GM12878 (cell line): ENCODE data around the gene CHD9. TPM values are rescaled to one million over a fixed set of nuclear protein-coding genes. Genes with fewer than 3 reads are reported as not detected.

Experiments
- ATAC-seq: fragments of 200-7000 bp; cut with Tn5 transposase; 3 replicates; pipeline ENCODE4 v1.9.1; 2020; ENCODE audit warnings: mild to moderate bottlenecking, moderate library complexity
- BruUV-seq: library from RNA; stranded (reverse); fragments of 400-500 nt; replicated peaks from 2 replicates; lab custom pipeline; 2021; lab: Mats Ljungman, UMichigan
- CTCF ChIA-PET: fragments of 300-600 bp; sonication (Branson Sonifier 250); formaldehyde crosslinking; extraction: SDS; loops from one replicate; lab custom pipeline; 2021; ENCODE audit warnings: inconsistent platforms; lab: Yijun Ruan, JAX
- POLR2A ChIA-PET: fragments of 350-600 bp; formaldehyde crosslinking; extraction: SDS; loops from one replicate; lab custom pipeline; 2021; ENCODE audit warnings: inconsistent platforms; lab: Charles Lee
- RAD21 ChIA-PET: fragments of 300-600 bp; sonication (Branson Sonifier 250); formaldehyde crosslinking; loops from one replicate; lab custom pipeline; 2023; ENCODE audit warnings: antibody characterized with exemption; ENCODE audit not compliant: unreplicated experiment; lab: Charles Lee
- SMC1A ChIA-PET: fragments of 300-600 bp; sonication (Branson Sonifier 250); formaldehyde crosslinking; loops from one replicate; lab custom pipeline; 2023; ENCODE audit not compliant: unreplicated experiment, uncharacterized antibody; lab: Charles Lee
- DNase-seq: peaks from one replicate; pipeline ENCODE4 v3.0.0-alpha.2; 2011; ENCODE audit warnings: low read depth, low spot score
- FAIRE-seq: peaks from 3 replicates; lab custom pipeline; 2011; peaks lifted over from hg19 to GRCh38; lab: Jason Lieb, UNC
- H2AFZ ChIP-seq: 2 replicates; pipeline ENCODE4 v1.6.0; 2011; ENCODE audit warnings: low read depth, low read length, control low read depth; ENCODE audit not compliant: control insufficient read depth
- H3K27ac ChIP-seq: 2 replicates; pipeline ENCODE4 v1.5.1; 2011; ENCODE audit warnings: control low read depth; ENCODE audit not compliant: control insufficient read depth, insufficient read depth
- H3K27me3 ChIP-seq, 2 experiments: replicated peaks in 1 of 2; 2 replicates each; pipeline versions ENCODE4 v1.6.0 to v1.6.1; 2011; ENCODE audit warnings: low read length in 1 of 2; ENCODE audit not compliant: control insufficient read depth in 2 of 2, insufficient read depth in 2 of 2
- H3K36me3 ChIP-seq, 2 experiments: 2 replicates each; pipeline ENCODE4 v1.5.1; 2011; ENCODE audit warnings: low read length in 1 of 2; ENCODE audit not compliant: control insufficient read depth in 2 of 2, insufficient read depth in 2 of 2
- H3K4me1 ChIP-seq: 2 replicates; pipeline ENCODE4 v1.6.1; 2011; ENCODE audit warnings: mild to moderate bottlenecking, low read length, moderate library complexity, mixed read lengths; ENCODE audit not compliant: control insufficient read depth, insufficient read depth
- H3K4me2 ChIP-seq: 2 replicates; pipeline ENCODE4 v1.6.0; 2011; ENCODE audit warnings: control low read depth; ENCODE audit not compliant: control insufficient read depth, insufficient read depth
- H3K4me3 ChIP-seq: fragments of 200-600 bp; sonication (generic); 2 replicates; pipeline ENCODE4 v1.5.1; 2016
- H3K79me2 ChIP-seq: 2 replicates; pipeline ENCODE4 v1.6.0; 2011; ENCODE audit warnings: low read length; ENCODE audit not compliant: control insufficient read depth, insufficient read depth
- H3K9ac ChIP-seq: 2 replicates; pipeline ENCODE4 v1.8.0; 2011; ENCODE audit warnings: low read length, control low read depth, mixed read lengths; ENCODE audit not compliant: control insufficient read depth, insufficient read depth
- H3K9me3 ChIP-seq: replicated peaks from 3 replicates; pipeline ENCODE4 v1.5.1; 2011; ENCODE audit warnings: mild to moderate bottlenecking, low read length; ENCODE audit not compliant: control insufficient read depth, insufficient read depth
- H4K20me1 ChIP-seq: 2 replicates; pipeline ENCODE4 v1.6.0; 2011; ENCODE audit not compliant: control insufficient read depth, insufficient read depth
- ATF3 ChIP-seq: IDR thresholded peaks from 2 replicates; pipeline ENCODE4 v1.6.1; 2011; ENCODE audit warnings: low read depth, mild to moderate bottlenecking, low read length, moderate library complexity, borderline replicate concordance; ENCODE audit errors: extremely low read depth
- BACH1 ChIP-seq: fragments of 450-650 bp; IDR thresholded peaks from 2 replicates; pipeline ENCODE4 v1.6.1; 2017; ENCODE audit warnings: mild to moderate bottlenecking, borderline replicate concordance
- CBX3 ChIP-seq: fragments of 200-600 bp; sonication (generic); IDR thresholded peaks from 2 replicates; pipeline ENCODE4 v1.6.1; 2016; ENCODE audit warnings: low read depth, borderline replicate concordance
- CHD2 ChIP-seq: IDR thresholded peaks from 2 replicates; pipeline ENCODE4 v1.6.1; 2011; ENCODE audit warnings: low read depth, low read length, improper control_type of control experiment, borderline replicate concordance
- CHD4 ChIP-seq: fragments of 200-600 bp; sonication (generic); IDR thresholded peaks from 2 replicates; pipeline ENCODE4 v1.6.1; 2016; ENCODE audit warnings: mild to moderate bottlenecking
- EP300 ChIP-seq, 2 experiments: fragments of 150-350 bp in 1 of 2; IDR thresholded peaks; 2 replicates each; pipeline ENCODE4 v1.6.1; 2011 to 2012; ENCODE audit warnings: low read depth in 2 of 2, low read length in 2 of 2, borderline replicate concordance in 1 of 2, improper control_type of control experiment in 1 of 2, inconsistent platforms in 1 of 2; ENCODE audit not compliant: control insufficient read depth in 1 of 2
- IRF4 ChIP-seq: IDR thresholded peaks from 2 replicates; pipeline ENCODE4 v1.6.1; 2011; ENCODE audit warnings: low read depth, low read length
- IRF5 ChIP-seq: fragments of 450-650 bp; IDR thresholded peaks from 2 replicates; pipeline ENCODE4 v1.6.1; 2017; ENCODE audit warnings: borderline replicate concordance
- MYB ChIP-seq: fragments of 150-350 bp; IDR thresholded peaks from 2 replicates; pipeline ENCODE4 v1.6.1; 2014; ENCODE audit warnings: mild to moderate bottlenecking, low read depth, low read length, borderline replicate concordance
- NFYB ChIP-seq: IDR thresholded peaks from 2 replicates; pipeline ENCODE4 v1.6.1; 2011; ENCODE audit warnings: low read depth, mild to moderate bottlenecking, low read length, improper control_type of control experiment, moderate library complexity; ENCODE audit not compliant: insufficient read depth
- RUNX3 ChIP-seq: IDR thresholded peaks from 2 replicates; pipeline ENCODE4 v1.6.1; 2012; ENCODE audit warnings: low read length, inconsistent platforms
- SIN3A ChIP-seq: IDR thresholded peaks from 2 replicates; pipeline ENCODE4 v1.6.1; 2012; ENCODE audit warnings: low read depth, low read length, improper control_type of control experiment
- SP1 ChIP-seq: IDR thresholded peaks from one replicate; pipeline ENCODE4 v1.6.1; 2011; ENCODE audit warnings: low read depth, low read length
- USF1 ChIP-seq: IDR thresholded peaks from 2 replicates; pipeline ENCODE4 v1.6.1; 2011; ENCODE audit warnings: borderline replicate concordance, low read depth, mild to moderate bottlenecking, moderate library complexity, mixed read lengths, low read length; ENCODE audit not compliant: insufficient read depth; ENCODE audit errors: extremely low read length
- ZBTB11 ChIP-seq: fragments of 450-650 bp; formaldehyde crosslinking; IDR thresholded peaks from 2 replicates; pipeline ENCODE4 v1.5.0; 2022; ENCODE audit warnings: mild to moderate bottlenecking, missing genetic modification characterization
- ZBTB33 ChIP-seq: fragments of 450-650 bp; IDR thresholded peaks from 2 replicates; pipeline ENCODE4 v1.6.1; 2017; ENCODE audit warnings: mild to moderate bottlenecking
- WGBS: methylation state at CpG from one replicate; pipeline ENCODE4 v1.1.6; 2016; ENCODE audit warnings: low lambda C conversion rate; ENCODE audit not compliant: insufficient replicate concordance, insufficient coverage; ENCODE audit errors: missing lambda C conversion rate; 5-methylcytosine and 5-hydroxymethylcytosine counted together
- in situ Hi-C: fragments of 300-500 bp; cut with MboI; formaldehyde crosslinking; loops from 9 replicates; pipeline ENCODE4 v1.14.3; 2018; ENCODE audit warnings: mixed read lengths
- intact Hi-C: fragments of 100-400 bp; cut with micrococcal nuclease; formaldehyde crosslinking; loops from one replicate; pipeline ENCODE4 v1.14.2; 2022; ENCODE audit not compliant: unreplicated experiment
- polyA plus RNA-seq, 11 experiments: library from polyadenylated mRNA; depleted of rRNA in 4 of 11; unstranded in 6 of 11; stranded (reverse) in 5 of 11; fragments of >200 nt; fragmentation: Nextera tagmentation in 4 of 11; fragmentation: Illumina TruSeq in 1 of 11; extraction: Ambion mirVana in 4 of 11; extraction: Trizol in 1 of 11; gene quantifications; 1 replicate in 1 of 11; 2 replicates in 10 of 11; pipeline versions ENCODE4 v1.2.1 to v1.2.3, GENCODE V29; 2011 to 2016; ENCODE audit warnings: inconsistent platforms in 2 of 11, missing spikeins in 2 of 11, low read depth in 1 of 11
- total RNA-seq, 4 experiments: library from RNA; depleted of rRNA in 3 of 4; stranded (reverse); fragments of >200 nt in 3 of 4; fragmentation: Illumina TruSeq in 1 of 4; extraction: Trizol in 1 of 4; gene quantifications; 2 replicates each; pipeline versions ENCODE4 v1.2.1 to v1.2.3, GENCODE V29; 2013 to 2021

Gene CHD9
- total and polyA plus RNA-seq, 10 of the 15 experiments (the other 5 are each of a cell fraction or from before 2014, with no cell fraction given) = 29.2 to 95.7 (median 54.3) TPM

GRCh38 chr16:53150769-53151168, 96.0 kb downstream of the CHD9 start:
- H3K4me1 ChIP-seq = no peaks in the 10 kb centered on the region; the same call in 1 of the 2 replicates
- H3K36me3 ChIP-seq = peaks cover 0 to 3% of the 10 kb centered on the region in 2 experiments; a peak in 1 of 4 replicates
- in situ Hi-C loops = no loop called here
- no peaks in the 10 kb centered on the region for H3K27me3 ChIP-seq
- RAD21 ChIA-PET = interaction anchor here (1.0 kb wide), 1 partner anchor 40 kb away, joined by 3 read pairs; no protein-coding TSS in a partner anchor
- H2AFZ ChIP-seq = no peak overlapping the region
- H3K27ac ChIP-seq = no peak overlapping the region
- POLR2A ChIA-PET = no interaction called here
- SMC1A ChIA-PET = interaction anchor here (1.0 to 1.4 kb wide), 2 partner anchors 12 to 16 kb away, joined by 3 to 4 read pairs; no protein-coding TSS in a partner anchor
- H3K4me3 ChIP-seq = no peak overlapping the region
- H3K79me2 ChIP-seq = peaks cover 39% of the 10 kb centered on the region
- H4K20me1 ChIP-seq = no peaks in the 10 kb centered on the region
- WGBS = 99% methylated on average over 3 of the region's 3 CpGs
- no peaks in the 10 kb centered on the region for H3K9me3 ChIP-seq
- FAIRE-seq (no peak), DNase-seq (no peak), ATAC-seq (no peak)
- no peak overlapping the region for H3K4me2 ChIP-seq
- CTCF ChIA-PET = interaction anchor here (1.4 to 2.6 kb wide), 3 partner anchors 9 to 96 kb away, joined by 3 to 9 read pairs (median 6); partner anchors contain the start of gene CHD9
- intact Hi-C loops = no loop called here
- H3K9ac ChIP-seq = no peak overlapping the region
- BruUV-seq = no TSS peak
- TF ChIP-seq CHD2 = no peak
- TF ChIP-seq IRF5 = no peak
- TF ChIP-seq SIN3A = no peak
- no peak for TF ChIP-seq NFYB
- TF ChIP-seq CHD4 = no peak
- TF ChIP-seq IRF4 = no peak
- TF ChIP-seq BACH1 = no peak
- TF ChIP-seq CBX3 = no peak
- no peak for TF ChIP-seq USF1
- no peak for TF ChIP-seq ZBTB33
- no peak for TF ChIP-seq ATF3
- TF ChIP-seq ZBTB11 = no peak
- no peak for TF ChIP-seq MYB
- TF ChIP-seq EP300 (IDR thresholded peaks at IDR 0.05; ENCODE audit: borderline replicate concordance in 1 of 2, control insufficient read depth in 1 of 2, low read depth in 2 of 2, low read length in 2 of 2) = no peak
- no peak for TF ChIP-seq RUNX3
- no peak for TF ChIP-seq SP1
